H9 (cell line): Measurements from ENCODE around the gene THAP9. TPM values are rescaled to one million over a fixed set of nuclear protein-coding genes. Genes with fewer than 3 reads are reported as not detected.

Source experiments
- DNase-seq: peaks from one replicate; pipeline ENCODE4 v3.0.0-alpha.2; 2017
- H2AFZ ChIP-seq: one replicate; pipeline ENCODE4 v1.6.1; 2013; ENCODE audit warnings: mild to moderate bottlenecking, low read length, control low read depth, moderate library complexity
- H2AK5ac ChIP-seq: 2 replicates; pipeline ENCODE4 v1.6.1; 2013; ENCODE audit warnings: low read length, control low read depth, mixed read lengths; ENCODE audit not compliant: insufficient read length
- H2BK120ac ChIP-seq: one replicate; pipeline ENCODE4 v1.6.1; 2013; ENCODE audit warnings: low read depth, mild to moderate bottlenecking, low read length, control low read depth, inconsistent platforms; ENCODE audit not compliant: poor library complexity, severe bottlenecking
- H2BK12ac ChIP-seq: 2 replicates; pipeline ENCODE4 v1.6.1; 2013; ENCODE audit warnings: low read length, control low read depth, mixed read lengths, low read depth; ENCODE audit not compliant: insufficient read length
- H2BK15ac ChIP-seq: 2 replicates; pipeline ENCODE4 v1.6.1; 2013; ENCODE audit warnings: low read depth, low read length, control low read depth
- H2BK20ac ChIP-seq: one replicate; pipeline ENCODE4 v1.6.1; 2013; ENCODE audit warnings: low read depth, mild to moderate bottlenecking, low read length, control low read depth, inconsistent platforms; ENCODE audit not compliant: poor library complexity, severe bottlenecking
- H2BK5ac ChIP-seq: 2 replicates; pipeline ENCODE4 v1.6.1; 2013; ENCODE audit warnings: low read length, control low read depth, mixed read lengths; ENCODE audit not compliant: insufficient read length
- H3K14ac ChIP-seq: 2 replicates; pipeline ENCODE4 v1.6.1; 2013; ENCODE audit warnings: low read length, control low read depth; ENCODE audit not compliant: insufficient read depth
- H3K18ac ChIP-seq: 2 replicates; pipeline ENCODE4 v1.6.1; 2013; ENCODE audit warnings: low read depth, mild to moderate bottlenecking, mixed read lengths, low read length, control low read depth; ENCODE audit not compliant: insufficient read length
- H3K23ac ChIP-seq: 2 replicates; pipeline ENCODE4 v1.6.1; 2013; ENCODE audit warnings: low read length, control low read depth, mixed read lengths, low read depth; ENCODE audit not compliant: insufficient read length
- H3K23me2 ChIP-seq: 2 replicates; pipeline ENCODE4 v1.6.1; 2013; ENCODE audit warnings: low read depth, mild to moderate bottlenecking, mixed read lengths, low read length, control low read depth; ENCODE audit not compliant: insufficient read length, poor library complexity, severe bottlenecking
- H3K27ac ChIP-seq: 2 replicates; pipeline ENCODE4 v1.5.1; 2013; ENCODE audit warnings: low read length, control low read depth, mixed read lengths, low read depth; ENCODE audit not compliant: insufficient read length
- H3K27me3 ChIP-seq: 2 replicates; pipeline ENCODE4 v1.6.1; 2013; ENCODE audit warnings: low read length, control low read depth, inconsistent platforms; ENCODE audit not compliant: insufficient read depth
- H3K4ac ChIP-seq: 2 replicates; pipeline ENCODE4 v1.6.1; 2013; ENCODE audit warnings: low read depth, mild to moderate bottlenecking, control low read depth, inconsistent platforms, low read length, moderate library complexity
- H3K4me1 ChIP-seq: 2 replicates; pipeline ENCODE4 v1.6.1; 2013; ENCODE audit warnings: low read length, control low read depth, inconsistent platforms; ENCODE audit not compliant: insufficient read depth
- H3K4me2 ChIP-seq: 2 replicates; pipeline ENCODE4 v1.6.1; 2013; ENCODE audit warnings: low read length, control low read depth, mixed read lengths; ENCODE audit not compliant: insufficient read length, insufficient read depth
- H3K56ac ChIP-seq: 2 replicates; pipeline ENCODE4 v1.6.1; 2013; ENCODE audit warnings: low read depth, mild to moderate bottlenecking, mixed read lengths, low read length, control low read depth; ENCODE audit not compliant: insufficient read length
- H3K79me1 ChIP-seq: 2 replicates; pipeline ENCODE4 v1.6.1; 2013; ENCODE audit warnings: low read depth, mild to moderate bottlenecking, moderate library complexity, low read length, control low read depth, inconsistent platforms; ENCODE audit not compliant: insufficient read depth, poor library complexity, severe bottlenecking
- H3K79me2 ChIP-seq: 2 replicates; pipeline ENCODE4 v1.6.1; 2013; ENCODE audit warnings: low read length, control low read depth, inconsistent platforms; ENCODE audit not compliant: insufficient read depth
- H3K9ac ChIP-seq: 2 replicates; pipeline ENCODE4 v1.6.1; 2013; ENCODE audit warnings: low read length, control low read depth, mixed read lengths; ENCODE audit not compliant: insufficient read length; ENCODE audit errors: extremely low read depth
- H3K9me3 ChIP-seq: one replicate; pipeline ENCODE4 v1.6.1; 2013; ENCODE audit warnings: low read depth, low read length, inconsistent platforms; ENCODE audit not compliant: control insufficient read depth
- H3T11ph ChIP-seq: one replicate; pipeline ENCODE4 v1.6.1; 2013; ENCODE audit warnings: mild to moderate bottlenecking, low read length, control low read depth, inconsistent platforms
- H4K20me1 ChIP-seq: one replicate; pipeline ENCODE4 v1.6.1; 2013; ENCODE audit not compliant: control insufficient read depth, insufficient read length, insufficient read depth
- H4K5ac ChIP-seq: 2 replicates; pipeline ENCODE4 v1.6.1; 2013; ENCODE audit warnings: low read depth, mild to moderate bottlenecking, mixed read lengths, low read length, control low read depth; ENCODE audit not compliant: insufficient read length
- H4K8ac ChIP-seq: replicated peaks from 2 replicates; pipeline ENCODE4 v1.6.1; 2013; ENCODE audit warnings: low read length, control low read depth, mixed read lengths, low read depth; ENCODE audit not compliant: insufficient read length
- H4K91ac ChIP-seq: 2 replicates; pipeline ENCODE4 v1.6.1; 2013; ENCODE audit warnings: low read depth, mild to moderate bottlenecking, moderate library complexity, mixed read lengths, low read length, control low read depth; ENCODE audit not compliant: insufficient read length
- H3K27ac Mint-ChIP-seq, 3 experiments: 2 replicates in 2 of 3; 3 replicates in 1 of 3; pipeline ENCODE4 v1.8.0; 2020 to 2021; ENCODE audit warnings: mixed read lengths in 3 of 3, mild to moderate bottlenecking in 1 of 3, moderate library complexity in 1 of 3
- H3K27me3 Mint-ChIP-seq: 2 replicates; pipeline ENCODE4 v1.8.0; 2021; ENCODE audit warnings: low read depth, mild to moderate bottlenecking, moderate library complexity, mixed read lengths
- H3K36me3 Mint-ChIP-seq, 3 experiments: 2 replicates in 2 of 3; 3 replicates in 1 of 3; pipeline ENCODE4 v1.8.0; 2020 to 2021; ENCODE audit warnings: low read depth in 3 of 3, mixed read lengths in 3 of 3; ENCODE audit not compliant: insufficient read depth in 1 of 3
- H3K4me1 Mint-ChIP-seq, 2 experiments: 2 replicates each; pipeline ENCODE4 v1.8.0; 2020; ENCODE audit warnings: mixed read lengths in 2 of 2
- H3K4me3 Mint-ChIP-seq, 2 experiments: 2 replicates in 1 of 2; 3 replicates in 1 of 2; pipeline ENCODE4 v1.8.0; 2020 to 2021; ENCODE audit warnings: mild to moderate bottlenecking in 2 of 2, mixed read lengths in 2 of 2, moderate library complexity in 1 of 2
- H3K9me3 Mint-ChIP-seq, 2 experiments: 2 replicates in 1 of 2; 3 replicates in 1 of 2; pipeline ENCODE4 v1.8.0; 2020; ENCODE audit warnings: mild to moderate bottlenecking in 2 of 2, mixed read lengths in 2 of 2, moderate library complexity in 1 of 2
- WGBS: extraction: QIAGEN DNeasy Blood & Tissue Kit; methylation state at CpG from one replicate; pipeline ENCODE4 v1.1.7; 2013; ENCODE audit warnings: missing lambda C conversion rate, low lambda C conversion rate, mixed read lengths; ENCODE audit not compliant: insufficient read length; ENCODE audit errors: extremely low coverage; 5-methylcytosine and 5-hydroxymethylcytosine counted together
- total RNA-seq: library from RNA; stranded (reverse); gene quantifications from 2 replicates; pipeline ENCODE4 v1.2.1, GENCODE V29; 2021
- TF ChIP-seq, protein P1 (sequence below): fragments of 200-600 bp; sonication (generic); conservative IDR thresholded peaks from 3 replicates; pipeline ENCODE4 v1.8.0; 2021; ENCODE audit warnings: antibody characterized with exemption, mild to moderate bottlenecking

Gene THAP9
- total RNA-seq, 1 experiment from 2014 or later = 14.8 TPM

DNA sequence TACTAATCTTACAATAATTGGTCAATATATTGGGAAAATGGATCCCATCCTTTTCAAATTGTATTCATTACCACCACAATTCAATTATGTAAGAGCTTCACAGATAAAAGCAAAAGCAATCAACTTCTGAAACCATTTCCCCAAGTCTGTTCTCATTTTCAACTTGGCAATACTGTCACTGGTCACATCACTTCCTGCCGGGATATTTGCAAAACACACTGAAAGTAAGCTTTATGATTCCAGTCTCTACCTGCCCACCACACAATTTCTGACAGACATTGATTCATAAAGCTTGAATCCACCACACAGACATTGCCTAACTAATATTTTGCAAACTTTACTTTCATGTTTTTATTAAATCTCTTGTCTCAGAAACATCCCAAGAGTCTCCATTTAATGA, 56.5 kb downstream of the THAP9 start:
- H3K9ac ChIP-seq = no peak overlapping the region
- no peak overlapping the region for H4K5ac ChIP-seq
- no CpG with 5 or more reads among the region's 1 CpG for WGBS
- H3K18ac ChIP-seq = no peak overlapping the region
- H3K56ac ChIP-seq = no peak overlapping the region
- H2AK5ac ChIP-seq = no peak overlapping the region
- TF ChIP-seq, protein P1, sequence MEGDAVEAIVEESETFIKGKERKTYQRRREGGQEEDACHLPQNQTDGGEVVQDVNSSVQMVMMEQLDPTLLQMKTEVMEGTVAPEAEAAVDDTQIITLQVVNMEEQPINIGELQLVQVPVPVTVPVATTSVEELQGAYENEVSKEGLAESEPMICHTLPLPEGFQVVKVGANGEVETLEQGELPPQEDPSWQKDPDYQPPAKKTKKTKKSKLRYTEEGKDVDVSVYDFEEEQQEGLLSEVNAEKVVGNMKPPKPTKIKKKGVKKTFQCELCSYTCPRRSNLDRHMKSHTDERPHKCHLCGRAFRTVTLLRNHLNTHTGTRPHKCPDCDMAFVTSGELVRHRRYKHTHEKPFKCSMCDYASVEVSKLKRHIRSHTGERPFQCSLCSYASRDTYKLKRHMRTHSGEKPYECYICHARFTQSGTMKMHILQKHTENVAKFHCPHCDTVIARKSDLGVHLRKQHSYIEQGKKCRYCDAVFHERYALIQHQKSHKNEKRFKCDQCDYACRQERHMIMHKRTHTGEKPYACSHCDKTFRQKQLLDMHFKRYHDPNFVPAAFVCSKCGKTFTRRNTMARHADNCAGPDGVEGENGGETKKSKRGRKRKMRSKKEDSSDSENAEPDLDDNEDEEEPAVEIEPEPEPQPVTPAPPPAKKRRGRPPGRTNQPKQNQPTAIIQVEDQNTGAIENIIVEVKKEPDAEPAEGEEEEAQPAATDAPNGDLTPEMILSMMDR = no peak
- no peak overlapping the region for H3T11ph ChIP-seq
- no peak overlapping the region for H2AFZ ChIP-seq
- H4K8ac ChIP-seq = no peak overlapping the region
- H2BK15ac ChIP-seq = no peak overlapping the region
- no peaks in the 10 kb centered on the region for H3K27me3 ChIP-seq
- no peaks in the 10 kb centered on the region for H3K23me2 ChIP-seq
- no peak overlapping the region for H4K91ac ChIP-seq
- no peak overlapping the region for H3K27ac Mint-ChIP-seq
- no peak overlapping the region for H2BK12ac ChIP-seq
- no peak overlapping the region for H3K4me2 ChIP-seq
- H3K4me3 Mint-ChIP-seq = no peak overlapping the region
- no peak overlapping the region for H2BK20ac ChIP-seq
- no peak overlapping the region for H2BK5ac ChIP-seq
- no peak overlapping the region for H2BK120ac ChIP-seq
- no peaks in the 10 kb centered on the region for H4K20me1 ChIP-seq
- no peak overlapping the region for H3K14ac ChIP-seq
- H3K27me3 Mint-ChIP-seq = no peaks in the 10 kb centered on the region
- peaks cover 0 to 4% (median 0%) of the 10 kb centered on the region in 3 experiments; a peak in 1 of 7 replicates for H3K36me3 Mint-ChIP-seq
- H3K27ac ChIP-seq = no peak overlapping the region
- no peaks in the 10 kb centered on the region for H3K79me2 ChIP-seq
- H3K4me1 Mint-ChIP-seq = no peaks in the 10 kb centered on the region
- no peaks in the 10 kb centered on the region for H3K4me1 ChIP-seq
- no peaks in the 10 kb centered on the region for H3K9me3 ChIP-seq
- H3K4ac ChIP-seq = no peak overlapping the region
- no peak for DNase-seq
- no peaks in the 10 kb centered on the region for H3K79me1 ChIP-seq
- H3K23ac ChIP-seq = no peak overlapping the region
- H3K9me3 Mint-ChIP-seq = no peaks in the 10 kb centered on the region
